Liver (tissue), 9 donors: Measurements from ENCODE around the gene SERPINA6. TPM values are rescaled to one million over a fixed set of nuclear protein-coding genes. Genes with fewer than 3 reads are reported as not detected.
A peak's percentile ranks its signal among the peaks of the same experiment; 100 is the strongest.

ENCODE experiments used
- DNase-seq: peaks from one replicate; pipeline ENCODE4 v3.0.0-alpha.2; 2017; ENCODE audit warnings: low spot score
- H3K27ac ChIP-seq, 2 donors: one replicate each; pipeline ENCODE4 v1.7.0; 2013; ENCODE audit warnings: inconsistent platforms in 2 of 2, low read length in 2 of 2, control low read depth in 1 of 2, low read depth in 1 of 2, mild to moderate bottlenecking in 1 of 2
- H3K27me3 ChIP-seq, 4 donors: one replicate each; pipeline versions ENCODE4 v1.6.1 to v1.7.0; 2013; ENCODE audit warnings: low read length in 3 of 4, inconsistent platforms in 1 of 4, mild to moderate bottlenecking in 1 of 4, moderate library complexity in 1 of 4; ENCODE audit not compliant: control insufficient read depth in 4 of 4, insufficient read depth in 4 of 4
- H3K36me3 ChIP-seq, 4 donors: one replicate each; pipeline versions ENCODE4 v1.6.1 to v1.7.0; 2013; ENCODE audit warnings: low read length in 3 of 4, mild to moderate bottlenecking in 3 of 4, low read depth in 1 of 4, moderate library complexity in 1 of 4; ENCODE audit not compliant: control insufficient read depth in 4 of 4, insufficient read depth in 3 of 4
- H3K4me1 ChIP-seq, 4 donors: one replicate each; pipeline versions ENCODE4 v1.6.1 to v1.7.0; 2013; ENCODE audit warnings: low read length in 3 of 4, mild to moderate bottlenecking in 3 of 4, moderate library complexity in 1 of 4; ENCODE audit not compliant: control insufficient read depth in 4 of 4, insufficient read depth in 4 of 4
- H3K4me3 ChIP-seq, 3 donors: one replicate each; pipeline versions ENCODE4 v1.6.1 to v1.7.0; 2013; ENCODE audit warnings: low read length in 3 of 3, control low read depth in 1 of 3, low read depth in 1 of 3, mild to moderate bottlenecking in 1 of 3
- H3K9ac ChIP-seq, 2 donors: one replicate each; pipeline ENCODE4 v1.7.0; 2013; ENCODE audit warnings: low read length in 2 of 2, mild to moderate bottlenecking in 2 of 2, moderate library complexity in 2 of 2, control low read depth in 1 of 2, low read depth in 1 of 2
- H3K9me3 ChIP-seq, 4 donors: one replicate each; pipeline versions ENCODE4 v1.6.1 to v1.7.0; 2013; ENCODE audit warnings: low read length in 3 of 4; ENCODE audit not compliant: control insufficient read depth in 4 of 4
- ATF3 ChIP-seq: IDR thresholded peaks from 2 replicates; pipeline ENCODE4 v1.6.1; 2016; ENCODE audit warnings: antibody characterized with exemption
- CTCF ChIP-seq: fragments of 150-350 bp; IDR thresholded peaks from 2 replicates; pipeline ENCODE4 v1.5.1; 2017; ENCODE audit warnings: improper control_type of control experiment, low read depth, low read length; ENCODE audit not compliant: missing input control
- EGR1 ChIP-seq, 2 donors: IDR thresholded peaks; 2 replicates each; pipeline ENCODE4 v1.6.1; 2016 to 2018; ENCODE audit warnings: antibody characterized with exemption in 2 of 2, low read depth in 2 of 2
- FOXA2 ChIP-seq: IDR thresholded peaks from 2 replicates; pipeline ENCODE4 v1.6.1; 2016; ENCODE audit warnings: antibody characterized with exemption
- GABPA ChIP-seq, 2 donors: IDR thresholded peaks in 1 of 2; conservative IDR thresholded peaks in 1 of 2; 2 replicates each; pipeline ENCODE4 v1.6.1; 2016; ENCODE audit warnings: antibody characterized with exemption in 2 of 2, mild to moderate bottlenecking in 1 of 2, moderate library complexity in 1 of 2
- HNF4A ChIP-seq, 2 donors: conservative IDR thresholded peaks; 2 replicates each; pipeline ENCODE4 v1.6.1; 2016; ENCODE audit warnings: antibody characterized with exemption in 2 of 2, mild to moderate bottlenecking in 2 of 2
- JUND ChIP-seq, 2 donors: IDR thresholded peaks; 2 replicates each; pipeline ENCODE4 v1.6.1; 2016; ENCODE audit warnings: antibody characterized with exemption in 2 of 2
- MAX ChIP-seq: IDR thresholded peaks from 2 replicates; pipeline ENCODE4 v1.6.1; 2016; ENCODE audit warnings: antibody characterized with exemption
- NR2F2 ChIP-seq: IDR thresholded peaks from 2 replicates; pipeline ENCODE4 v1.6.1; 2016; ENCODE audit warnings: antibody characterized with exemption
- RAD21 ChIP-seq, 2 donors: IDR thresholded peaks; 2 replicates each; pipeline ENCODE4 v1.6.1; 2016; ENCODE audit warnings: antibody characterized with exemption in 2 of 2, mild to moderate bottlenecking in 2 of 2
- REST ChIP-seq: IDR thresholded peaks from 2 replicates; pipeline ENCODE4 v1.6.1; 2016; ENCODE audit warnings: antibody characterized with exemption, mild to moderate bottlenecking
- RXRA ChIP-seq, 2 donors: IDR thresholded peaks; 2 replicates each; pipeline ENCODE4 v1.6.1; 2017 to 2018; ENCODE audit warnings: antibody characterized with exemption in 2 of 2, mild to moderate bottlenecking in 1 of 2
- SP1 ChIP-seq: IDR thresholded peaks from 2 replicates; pipeline ENCODE4 v1.6.1; 2018; ENCODE audit warnings: antibody characterized with exemption, mild to moderate bottlenecking
- TAF1 ChIP-seq: conservative IDR thresholded peaks from 2 replicates; pipeline ENCODE4 v1.6.1; 2016; ENCODE audit warnings: antibody characterized with exemption, mild to moderate bottlenecking
- YY1 ChIP-seq: IDR thresholded peaks from 2 replicates; pipeline ENCODE4 v1.6.1; 2016; ENCODE audit warnings: antibody characterized with exemption, mild to moderate bottlenecking
- WGBS: extraction: QIAGEN DNeasy Blood & Tissue Kit; methylation state at CpG from one replicate; pipeline ENCODE4 v1.1.7; 2013; 5-methylcytosine and 5-hydroxymethylcytosine counted together
- polyA plus RNA-seq, 2 donors: library from polyadenylated mRNA; stranded (reverse) in 1 of 2; unstranded in 1 of 2; fragments of 200-250 nt in 1 of 2; fragments of >200 nt in 1 of 2; fragmentation: Nextera tagmentation in 1 of 2; extraction: Ambion mirVana in 1 of 2; gene quantifications; one replicate each; pipeline versions ENCODE4 v1.2.1 to v1.2.3, GENCODE V29; 2013 to 2015
- total RNA-seq, 2 donors: library from RNA; depleted of rRNA; stranded (reverse); fragments of >200 nt; gene quantifications; one replicate each; pipeline ENCODE4 v1.2.3, GENCODE V29; 2014
- donor health status: healthy.
- donor health status: healthy.
- donor health status: healthy.
- donor health status: healthy.
- donor health status: healthy.

The SERPINA6 gene
- total and polyA plus RNA-seq, 4 donors, result 188 to 357 (median 328) TPM

- no peak overlapping the region for H3K9ac ChIP-seq
- TF ChIP-seq NR2F2, result no peak
- TF ChIP-seq FOXA2, result no peak
- no peak for TF ChIP-seq ATF3
- no peak for TF ChIP-seq TAF1
- TF ChIP-seq MAX, result no peak
- no peak for TF ChIP-seq YY1
- TF ChIP-seq RXRA (IDR thresholded peaks at IDR 0.05), result no peak
- no peak for TF ChIP-seq CTCF
- TF ChIP-seq REST, result no peak
- TF ChIP-seq GABPA (IDR thresholded peaks at IDR 0.05 in 1 of 2, conservative IDR thresholded peaks at IDR 0.05 in 1 of 2), result no peak
- TF ChIP-seq SP1, result no peak
- no peak for TF ChIP-seq EGR1 (IDR thresholded peaks at IDR 0.05; ENCODE audit: low read depth in 2 of 2)
- no peak for TF ChIP-seq JUND (IDR thresholded peaks at IDR 0.05)
- no peak for TF ChIP-seq HNF4A (conservative IDR thresholded peaks at IDR 0.05)
- WGBS, result 87% methylated on average over 7 of the region's 7 CpGs
- DNase-seq, result no peak
- H3K36me3 ChIP-seq, result no peaks in the 10 kb centered on the region
- peaks cover 2 to 18% (median 13%) of the 10 kb centered on the region in 4 donors for H3K4me1 ChIP-seq
- H3K9me3 ChIP-seq, result no peaks in the 10 kb centered on the region
- H3K27ac ChIP-seq, result no peak overlapping the region
- no peaks in the 10 kb centered on the region for H3K27me3 ChIP-seq
- no peak overlapping the region for H3K4me3 ChIP-seq
Measured at GRCh38 chr14:94332063-94332583, 9.0 kb upstream of the SERPINA6 start.

GRCh38 chr14:94331462-94331861 lies 8.3 kb upstream of the SERPINA6 start:
- H3K36me3 ChIP-seq, result no peaks in the 10 kb centered on the region
- TF ChIP-seq ATF3, result no peak
- TF ChIP-seq RAD21 (IDR thresholded peaks at IDR 0.05), result no peak
- H3K4me1 ChIP-seq, result peaks cover 2 to 18% (median 13%) of the 10 kb centered on the region in 4 donors
- DNase-seq, result no peak
- H3K4me3 ChIP-seq, result no peak overlapping the region
- peak overlapping the region; percentile 29 to 49 for H3K27ac ChIP-seq
- 97% methylated on average over 5 of the region's 5 CpGs for WGBS
- no peaks in the 10 kb centered on the region for H3K9me3 ChIP-seq
- H3K9ac ChIP-seq, result no peak overlapping the region
- H3K27me3 ChIP-seq, result no peaks in the 10 kb centered on the region
